Small intestine (tissue), 7 donors: ENCODE measurements around the gene GNPTG. TPM values are rescaled to one million over a fixed set of nuclear protein-coding genes. Genes with fewer than 3 reads are reported as not detected.
A peak's percentile ranks its signal among the peaks of the same experiment; 100 is the strongest.

Source experiments
- DNase-seq, 2 donors: peaks; one replicate each; pipeline versions ENCODE4 v3.0.0 to v3.0.0-alpha.2; 2013
- FAIRE-seq: peaks from 2 replicates; lab custom pipeline; 2012; peaks lifted over from hg19 to GRCh38; lab: Jason Lieb, UNC
- H3K27ac ChIP-seq, 3 donors: one replicate each; pipeline ENCODE4 v1.5.1; 2013; ENCODE audit warnings: low read length in 2 of 3, mild to moderate bottlenecking in 2 of 3, control low read depth in 1 of 3, inconsistent platforms in 1 of 3, low read depth in 1 of 3, moderate library complexity in 1 of 3
- H3K27me3 ChIP-seq, 3 donors: one replicate each; pipeline ENCODE4 v1.6.1; 2013; ENCODE audit warnings: low read length in 3 of 3, inconsistent platforms in 1 of 3; ENCODE audit not compliant: control insufficient read depth in 3 of 3, insufficient read depth in 3 of 3
- H3K36me3 ChIP-seq, 3 donors: one replicate each; pipeline ENCODE4 v1.6.1; 2013; ENCODE audit warnings: low read length in 3 of 3, inconsistent platforms in 1 of 3, low read depth in 1 of 3, mild to moderate bottlenecking in 1 of 3, moderate library complexity in 1 of 3; ENCODE audit not compliant: control insufficient read depth in 3 of 3, insufficient read depth in 2 of 3
- H3K4me1 ChIP-seq, 3 donors: one replicate each; pipeline ENCODE4 v1.6.1; 2013; ENCODE audit warnings: low read length in 2 of 3, inconsistent platforms in 1 of 3, low read depth in 1 of 3, mild to moderate bottlenecking in 1 of 3, moderate library complexity in 1 of 3; ENCODE audit not compliant: control insufficient read depth in 3 of 3, insufficient read depth in 2 of 3
- H3K4me3 ChIP-seq, 3 donors: one replicate each; pipeline ENCODE4 v1.5.1; 2013; ENCODE audit warnings: low read length in 3 of 3, control low read depth in 1 of 3, inconsistent platforms in 1 of 3, low read depth in 1 of 3, mild to moderate bottlenecking in 1 of 3, moderate library complexity in 1 of 3
- H3K9me3 ChIP-seq, 2 donors: one replicate each; pipeline ENCODE4 v1.6.1; 2013; ENCODE audit warnings: low read depth in 1 of 2, low read length in 1 of 2; ENCODE audit not compliant: control insufficient read depth in 2 of 2, insufficient read depth in 1 of 2
- WGBS, 3 donors: extraction: QIAGEN DNeasy Blood & Tissue Kit; methylation state at CpG; one replicate each; pipeline ENCODE4 v1.1.7; 2013; 5-methylcytosine and 5-hydroxymethylcytosine counted together
- polyA plus RNA-seq, 4 donors: library from polyadenylated mRNA; stranded (reverse) in 3 of 4; unstranded in 1 of 4; fragments of 200-250 nt in 3 of 4; fragments of 120-200 nt in 1 of 4; gene quantifications; one replicate each; pipeline versions ENCODE4 v1.2.1 to v1.2.3, GENCODE V29; 2013
- donor health status: healthy with polysubstance abuse.
- donor health status: control.
- donor health status: control.
- donor health status: Bipolar disorder and iron deficiency.
- donor health status: healthy.

GNPTG gene
- polyA plus RNA-seq, 4 donors: 34.3 to 84.7 (median 43.9) TPM

DNA sequence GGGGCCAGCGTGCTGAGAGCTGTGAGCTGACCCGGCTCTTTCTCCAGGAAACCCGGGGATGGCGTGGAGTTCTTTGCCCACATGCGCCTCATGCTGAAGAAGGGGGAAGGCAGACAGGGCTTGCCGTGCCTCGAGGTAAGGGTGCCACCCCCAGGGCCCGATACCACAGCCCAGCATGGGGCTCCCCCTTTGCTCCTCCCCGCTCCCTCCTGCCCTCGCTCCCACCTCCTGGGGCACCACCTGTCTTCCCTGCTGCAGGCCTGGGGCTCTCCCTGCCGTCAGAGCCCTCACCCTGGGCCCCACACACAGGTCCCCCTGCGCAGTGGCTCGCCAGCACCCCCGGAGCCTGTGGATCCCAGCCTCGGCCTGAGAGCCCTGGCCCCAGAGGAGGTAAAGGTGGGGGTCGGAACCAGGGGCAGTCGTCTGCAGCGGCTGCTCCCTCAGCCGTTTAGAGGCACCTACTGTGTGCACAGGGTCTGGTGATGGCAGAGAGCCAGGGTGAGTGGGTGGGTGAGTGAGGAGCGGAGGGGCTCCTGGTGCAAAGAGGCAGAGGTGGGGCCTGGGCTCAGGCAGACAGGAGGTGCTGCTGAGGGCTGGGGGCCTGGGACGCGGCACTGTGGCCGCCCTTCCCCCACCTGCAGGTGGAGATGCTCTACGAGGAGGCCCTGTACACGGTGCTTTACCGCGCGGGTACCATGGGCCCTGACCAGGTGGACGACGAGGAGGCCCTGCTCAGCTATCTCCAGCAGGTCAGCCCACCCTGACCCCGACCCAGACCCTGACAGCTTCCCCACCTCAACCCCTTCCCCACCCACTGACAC is 12.7 kb upstream of the GNPTG start:
- 59 to 68% (median 64%) methylated on average over 22 to 31 of the region's 31 CpGs for WGBS, 3 donors
- Histone ChIP-seq H3K27ac (no peak overlapping the region), H3K9me3 (no peaks in the 10 kb centered on the region), H3K4me1 (peaks cover 0 to 16% (median 0%) of the 10 kb centered on the region in 3 donors), H3K4me3 (no peak overlapping the region), H3K36me3 (no peaks in the 10 kb centered on the region), H3K27me3 (peaks cover 2 to 34% (median 4%) of the 10 kb centered on the region in 3 donors)
- FAIRE-seq (no peak), DNase-seq (no peak)

- H3K4me1 ChIP-seq: peaks cover 0 to 14% (median 2%) of the 10 kb centered on the region in 3 donors
- DNase-seq: no peak
- H3K27ac ChIP-seq: no peak overlapping the region
- no peaks in the 10 kb centered on the region for H3K36me3 ChIP-seq
- no peaks in the 10 kb centered on the region for H3K9me3 ChIP-seq
- WGBS, 3 donors: 78 to 87% (median 84%) methylated on average over 35 to 36 of the region's 36 CpGs
- FAIRE-seq: no peak
- no peak overlapping the region for H3K4me3 ChIP-seq
- peaks cover 0 to 15% (median 0%) of the 10 kb centered on the region in 3 donors for H3K27me3 ChIP-seq
These were observed 10.8 kb upstream of the GNPTG start for GRCh38 chr16:1340730-1341494.

DNA sequence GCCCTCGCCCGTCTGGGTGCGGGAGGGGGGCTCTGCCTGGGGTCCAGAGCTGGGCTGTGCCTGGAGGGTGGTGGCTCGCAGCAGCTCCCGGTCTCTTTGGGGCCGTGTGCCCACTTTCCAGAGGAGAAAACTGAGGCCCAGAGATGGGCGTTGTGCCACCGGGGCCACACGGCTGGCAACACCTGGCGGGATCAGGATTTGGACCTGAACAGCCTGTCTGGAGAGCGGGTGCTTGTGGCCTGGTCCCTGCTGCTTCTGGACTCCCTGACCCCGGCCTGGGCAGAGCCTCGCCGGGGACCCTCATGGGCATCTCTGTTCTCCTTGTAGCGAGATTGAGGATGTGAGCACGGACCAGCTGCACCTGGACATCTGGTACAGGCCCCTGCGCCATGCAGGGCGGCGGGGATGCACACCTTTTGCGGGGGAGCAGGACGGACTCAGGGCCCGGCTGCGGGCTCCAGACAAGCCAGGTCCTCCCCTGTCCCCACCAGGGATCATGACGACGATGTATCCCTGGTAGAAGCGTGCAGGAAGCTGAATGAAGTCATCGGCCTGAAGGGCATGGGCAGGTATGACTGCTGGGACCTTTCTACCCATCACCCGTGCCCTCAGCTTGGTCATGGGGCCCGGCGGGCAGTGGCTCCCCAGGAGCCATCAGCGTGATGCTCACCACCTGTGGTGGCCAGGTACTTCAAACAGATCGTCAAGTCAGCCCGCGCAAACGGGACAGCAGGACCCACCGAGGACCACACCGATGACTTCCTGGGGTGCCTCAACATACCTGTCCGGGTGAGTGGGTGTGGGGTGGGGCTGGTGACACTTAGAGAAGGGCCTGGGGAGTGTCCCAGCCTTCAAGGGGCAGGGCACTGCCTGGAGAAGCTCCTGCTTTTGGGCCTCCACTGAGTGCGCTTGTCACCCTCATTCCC is 10.0 kb upstream of the GNPTG start:
- DNase-seq (no peak), FAIRE-seq (no peak)
- no peak overlapping the region for H3K4me3 ChIP-seq
- peaks cover 0 to 14% (median 2%) of the 10 kb centered on the region in 3 donors for H3K4me1 ChIP-seq
- H3K9me3 ChIP-seq: no peaks in the 10 kb centered on the region
- H3K36me3 ChIP-seq: peaks cover 0 to 4% (median 0%) of the 10 kb centered on the region in 3 donors
- peaks cover 0 to 7% (median 0%) of the 10 kb centered on the region in 3 donors for H3K27me3 ChIP-seq
- H3K27ac ChIP-seq: peak overlapping the region in 1 of 3 donors; percentile 42
- 70 to 86% (median 77%) methylated on average over 38 to 39 of the region's 39 CpGs for WGBS, 3 donors

DNA sequence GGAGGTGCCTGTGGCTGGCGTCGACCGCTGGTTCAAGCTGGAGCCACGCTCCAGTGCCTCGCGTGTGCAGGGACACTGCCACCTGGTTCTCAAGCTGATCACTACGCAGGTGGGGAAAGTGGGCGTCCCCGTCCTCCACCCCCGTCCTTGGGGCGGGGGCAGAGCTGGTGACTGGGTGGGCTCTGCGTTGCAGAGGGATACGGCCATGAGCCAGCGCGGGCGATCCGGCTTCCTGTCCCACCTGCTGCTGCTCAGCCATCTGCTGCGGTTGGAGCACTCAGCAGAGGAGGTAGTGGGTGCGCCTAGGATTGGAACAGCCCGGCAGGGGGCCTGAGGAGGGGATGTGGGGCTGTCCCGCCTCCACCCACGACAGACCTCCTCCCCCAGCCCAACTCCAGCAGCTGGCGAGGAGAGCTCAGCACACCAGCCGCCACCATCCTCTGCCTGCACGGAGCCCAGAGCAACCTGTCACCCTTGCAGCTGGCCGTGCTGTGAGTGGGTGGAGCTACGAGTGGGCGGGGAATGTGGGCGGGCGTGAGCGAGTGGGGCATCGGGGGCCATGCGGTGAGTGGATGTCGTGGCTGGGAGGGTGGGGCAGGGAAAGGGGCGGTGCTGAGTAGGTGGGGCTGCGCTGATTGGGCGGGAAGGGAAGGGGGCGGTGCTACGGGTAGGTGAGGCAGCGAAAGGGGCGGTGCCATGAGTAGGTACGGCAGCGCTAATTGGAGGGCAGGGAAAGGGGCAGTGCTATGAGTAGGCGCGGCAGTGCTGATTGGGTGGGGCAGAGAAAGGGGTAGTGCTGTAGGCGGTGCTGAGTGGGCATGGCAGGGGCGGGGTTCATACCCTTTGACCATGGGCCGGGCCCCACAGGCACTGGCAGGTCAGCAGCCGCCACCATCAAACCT is 9.0 kb upstream of the GNPTG start:
- peaks cover 0 to 13% (median 0%) of the 10 kb centered on the region in 3 donors for H3K36me3 ChIP-seq
- H3K4me3 ChIP-seq: peak overlapping the region in 2 of 3 donors; percentile 38 to 52
- H3K4me1 ChIP-seq: peaks cover 0 to 14% (median 2%) of the 10 kb centered on the region in 3 donors
- no peak for FAIRE-seq
- DNase-seq: peak; percentile 99
- H3K27me3 ChIP-seq: no peaks in the 10 kb centered on the region
- H3K27ac ChIP-seq: peak overlapping the region in 1 of 3 donors; percentile 42
- no peaks in the 10 kb centered on the region for H3K9me3 ChIP-seq
- 2 to 5% (median 2%) methylated on average over 45 to 49 of the region's 49 CpGs for WGBS, 3 donors

DNA sequence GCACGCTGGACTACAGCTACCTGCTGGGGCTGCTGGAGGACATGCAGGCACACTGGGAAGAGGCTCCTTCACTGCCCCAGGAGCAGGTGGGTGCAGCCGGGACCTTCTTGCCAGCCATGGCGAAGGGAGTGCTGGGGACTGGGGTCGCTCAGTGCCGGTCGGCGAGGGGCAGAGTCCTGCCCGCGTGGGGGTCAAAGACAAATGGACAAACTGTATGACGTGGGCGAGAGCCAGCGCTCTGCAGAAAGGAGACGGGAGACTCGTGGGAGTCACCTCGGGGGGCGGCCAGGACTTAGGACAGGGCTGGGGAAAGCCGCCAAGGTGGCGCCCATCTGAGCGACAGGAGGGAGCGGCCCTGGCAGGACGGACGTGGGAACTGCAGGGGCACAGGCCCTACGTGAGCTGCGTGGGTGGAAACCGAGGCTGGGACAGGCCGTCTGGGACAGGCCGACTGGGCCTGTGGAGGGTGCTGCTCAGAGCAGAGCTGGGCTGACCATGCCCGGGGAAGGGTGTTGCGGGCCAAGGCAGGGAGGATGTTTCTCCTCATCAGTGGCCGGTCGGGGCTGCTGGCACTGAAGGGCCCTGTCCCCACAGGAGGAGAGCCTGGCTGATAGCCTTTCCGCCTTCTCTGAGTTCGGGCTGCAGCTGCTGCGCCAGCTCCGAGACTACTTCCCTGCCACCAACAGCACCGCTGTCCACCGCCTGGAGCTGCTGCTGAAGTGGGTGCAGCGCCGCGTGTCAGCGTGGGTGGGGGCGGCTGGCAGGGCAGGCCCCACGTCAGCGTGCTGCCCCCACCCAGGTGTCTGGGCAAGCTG is 8.1 kb upstream of the GNPTG start:
- H3K4me3 ChIP-seq: peak overlapping the region in 2 of 3 donors; percentile 38 to 52

GRCh38 chr16:1344499-1344898 is 7.2 kb upstream of the GNPTG start:
- H3K4me1 ChIP-seq: peaks cover 0 to 14% (median 2%) of the 10 kb centered on the region in 3 donors
- FAIRE-seq (no peak), DNase-seq (no peak)
- H3K27me3 ChIP-seq: no peaks in the 10 kb centered on the region
- 86 to 90% (median 87%) methylated on average over 14 of the region's 14 CpGs for WGBS, 3 donors
- peaks cover 0 to 30% (median 4%) of the 10 kb centered on the region in 3 donors for H3K36me3 ChIP-seq
- no peak overlapping the region for H3K4me3 ChIP-seq
- no peaks in the 10 kb centered on the region for H3K9me3 ChIP-seq
- no peak overlapping the region for H3K27ac ChIP-seq

More for the DNA sequence above, 8.1 kb upstream of the GNPTG start:
- FAIRE-seq: no peak
- H3K27me3 ChIP-seq: no peaks in the 10 kb centered on the region
- no peak for DNase-seq
- H3K4me1 ChIP-seq: peaks cover 0 to 14% (median 2%) of the 10 kb centered on the region in 3 donors
- H3K27ac ChIP-seq: peak overlapping the region in 1 of 3 donors; percentile 9
- H3K36me3 ChIP-seq: peaks cover 0 to 21% (median 1%) of the 10 kb centered on the region in 3 donors
- WGBS, 3 donors: 18 to 54% (median 30%) methylated on average over 41 to 44 of the region's 44 CpGs
- H3K9me3 ChIP-seq: no peaks in the 10 kb centered on the region

DNA sequence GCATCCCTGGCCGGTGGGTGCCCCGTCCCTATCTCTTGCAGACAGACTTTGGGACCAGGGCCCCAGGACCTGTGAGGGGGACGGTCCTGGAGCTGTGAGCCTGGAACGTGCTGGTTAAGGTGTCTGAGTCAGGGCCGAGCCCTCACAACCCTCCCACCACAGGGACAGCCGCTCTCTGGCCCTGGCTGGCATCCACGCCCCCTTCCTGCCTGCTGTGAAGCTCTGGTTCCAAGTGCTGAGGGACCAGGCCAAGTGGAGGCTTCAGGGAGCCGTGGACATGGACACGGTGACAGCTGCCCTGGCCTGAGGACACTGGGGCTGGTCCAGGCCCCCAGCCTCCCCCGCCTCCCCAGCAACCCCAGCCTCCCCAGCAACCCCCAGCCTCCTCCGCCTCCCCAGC is 6.6 kb upstream of the GNPTG start:
- Histone ChIP-seq H3K36me3 (peaks cover 2 to 36% (median 4%) of the 10 kb centered on the region in 3 donors), H3K9me3 (no peaks in the 10 kb centered on the region), H3K27ac (no peak overlapping the region), H3K4me3 (no peak overlapping the region), H3K27me3 (no peaks in the 10 kb centered on the region), H3K4me1 (peaks cover 0 to 14% (median 2%) of the 10 kb centered on the region in 3 donors)
- DNase-seq (no peak), FAIRE-seq (no peak)
- WGBS, 3 donors: 77 to 80% (median 80%) methylated on average over 9 to 11 of the region's 11 CpGs
